Activated T-helper 17 cell treated with anti-CD3 and anti-CD28 coated beads, Interleukin-2, amount 50 U/mL, for 72 hours (primary cell): ENCODE measurements around the gene SOCS6. TPM values are rescaled to one million over a fixed set of nuclear protein-coding genes. Genes with fewer than 3 reads are reported as not detected.

Experiments used
- ATAC-seq: fragments of 150-1000 bp; cut with Tn5 transposase; replicated peaks from 2 replicates; pipeline ENCODE4 v1.10.0; 2021; ENCODE audit warnings: mild to moderate bottlenecking, moderate library complexity
- H3K27ac Mint-ChIP-seq: one replicate; pipeline ENCODE4 v1.8.0; 2022; ENCODE audit warnings: mixed read lengths
- H3K27me3 Mint-ChIP-seq: one replicate; pipeline ENCODE4 v1.8.0; 2022; ENCODE audit warnings: mixed read lengths
- H3K36me3 Mint-ChIP-seq: one replicate; pipeline ENCODE4 v1.8.0; 2022; ENCODE audit warnings: low read depth, mild to moderate bottlenecking, mixed read lengths
- H3K4me1 Mint-ChIP-seq: one replicate; pipeline ENCODE4 v1.8.0; 2022; ENCODE audit warnings: mixed read lengths
- H3K4me3 Mint-ChIP-seq: one replicate; pipeline ENCODE4 v1.8.0; 2022; ENCODE audit warnings: mild to moderate bottlenecking, mixed read lengths
- H3K9me3 Mint-ChIP-seq: one replicate; pipeline ENCODE4 v1.8.0; 2022; ENCODE audit warnings: mixed read lengths
- total RNA-seq, 2 donors: library from RNA; stranded (reverse); gene quantifications; one replicate each; pipeline ENCODE4 v1.2.3, GENCODE V29; 2022

Gene SOCS6
- total RNA-seq, 2 donors from 2014 or later: 0.58 to 1.6 TPM

DNA sequence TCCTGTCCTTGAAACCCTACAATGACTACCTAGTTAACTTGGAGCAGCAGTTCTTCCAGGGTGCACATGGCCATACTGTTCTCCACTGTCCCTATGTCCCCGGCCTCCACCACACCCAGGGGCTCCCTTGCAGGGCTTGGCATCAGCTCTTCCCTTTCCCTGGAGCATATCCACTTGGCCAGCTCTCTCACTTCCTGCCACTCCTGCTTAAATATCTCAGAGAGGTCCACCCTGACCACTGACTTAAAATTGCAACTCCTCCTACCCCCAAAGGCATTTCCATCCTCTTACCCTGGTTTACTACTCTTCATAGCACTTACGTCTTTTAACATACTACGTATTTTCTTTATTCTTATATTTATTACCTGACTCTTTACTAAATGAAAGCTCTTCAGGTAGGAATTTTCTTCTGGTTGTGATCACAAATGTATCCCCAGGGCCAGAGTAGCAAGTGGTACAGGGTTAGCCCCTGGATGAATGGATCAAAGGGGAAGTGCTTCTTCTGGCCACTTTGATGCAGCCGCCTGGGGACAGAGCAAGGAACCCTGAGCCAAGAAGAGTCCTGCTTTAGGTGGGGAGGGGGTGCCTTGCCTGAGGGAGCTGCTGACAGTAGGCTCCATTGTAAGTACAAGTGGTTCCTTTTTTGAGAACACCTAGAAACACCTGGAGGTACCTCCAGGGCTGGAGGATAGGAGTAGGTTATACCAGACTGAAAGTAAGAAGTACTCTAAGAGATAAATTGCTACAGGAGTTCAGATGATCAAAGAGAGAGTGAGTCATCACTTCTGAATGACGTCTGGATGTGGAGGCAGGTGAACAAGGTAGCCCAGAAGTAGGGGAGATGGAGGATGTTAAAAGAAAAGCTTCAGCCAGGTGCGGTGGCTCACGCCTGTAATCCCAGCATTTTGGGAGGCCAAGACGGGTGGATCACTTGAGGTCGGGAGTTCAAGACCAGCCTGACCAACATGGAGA lies 82.2 kb downstream of the SOCS6 start:
- H3K27ac Mint-ChIP-seq: no peak overlapping the region

DNA sequence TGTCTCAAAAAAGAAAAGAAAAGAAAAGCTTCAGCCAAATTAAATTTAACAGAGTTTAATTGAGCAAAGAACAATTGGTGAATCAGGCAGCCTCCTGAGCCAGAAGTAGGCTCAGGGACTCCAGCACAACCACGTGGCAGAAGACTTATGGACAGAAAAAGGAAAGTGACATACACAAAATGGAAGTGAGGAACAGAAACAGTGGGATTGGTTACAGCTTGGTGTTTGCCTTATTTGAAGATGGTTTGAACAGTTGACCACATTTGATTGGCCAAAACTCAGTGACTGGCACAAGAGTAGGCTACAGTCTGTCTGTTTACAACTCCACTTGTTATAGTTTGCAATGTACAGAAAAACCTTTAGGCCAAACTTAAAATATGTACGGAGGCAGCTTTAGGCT lies 83.1 kb downstream of the SOCS6 start:
- H3K27me3 Mint-ChIP-seq: peaks cover 10% of the 10 kb centered on the region
- H3K4me3 Mint-ChIP-seq: no peak overlapping the region
- no peaks in the 10 kb centered on the region for H3K4me1 Mint-ChIP-seq
- ATAC-seq: no peak
- no peaks in the 10 kb centered on the region for H3K9me3 Mint-ChIP-seq
- H3K36me3 Mint-ChIP-seq: no peaks in the 10 kb centered on the region
- no peak overlapping the region for H3K27ac Mint-ChIP-seq

More for the DNA sequence above, 82.2 kb downstream of the SOCS6 start:
- peaks cover 18% of the 10 kb centered on the region for H3K27me3 Mint-ChIP-seq
- no peaks in the 10 kb centered on the region for H3K4me1 Mint-ChIP-seq
- no peak for ATAC-seq
- no peak overlapping the region for H3K4me3 Mint-ChIP-seq
- H3K36me3 Mint-ChIP-seq: no peaks in the 10 kb centered on the region
- no peaks in the 10 kb centered on the region for H3K9me3 Mint-ChIP-seq

DNA sequence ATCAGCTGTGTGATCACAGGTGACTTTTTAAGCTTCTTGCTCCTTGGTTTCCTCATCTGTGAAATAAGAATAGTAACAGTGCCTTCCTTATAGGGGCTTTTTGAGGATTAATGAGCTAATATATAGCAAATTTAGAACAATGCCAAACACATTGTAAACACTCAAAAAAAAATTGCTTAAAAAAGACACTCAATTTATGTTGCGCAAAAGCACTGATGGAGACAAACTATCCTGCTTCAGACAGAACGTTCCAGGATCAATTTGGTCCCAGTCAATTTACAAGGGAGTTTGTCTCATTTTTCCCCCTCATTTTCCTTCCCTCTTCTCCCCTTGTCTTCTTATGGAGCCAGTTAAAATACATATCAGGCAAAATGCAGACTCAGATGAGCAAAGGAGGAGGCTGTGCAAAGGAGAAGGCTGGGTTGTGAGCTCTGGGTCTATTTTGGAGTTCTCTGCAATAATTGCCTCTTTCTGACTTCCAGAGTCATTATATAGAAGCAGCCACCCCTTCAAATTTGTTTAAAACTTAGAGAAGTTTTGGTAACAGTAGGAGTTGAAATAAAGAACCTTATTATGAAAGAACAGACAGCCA lies 83.7 kb downstream of the SOCS6 start:
- H3K4me3 Mint-ChIP-seq: no peak overlapping the region
- no peak overlapping the region for H3K27ac Mint-ChIP-seq
- H3K9me3 Mint-ChIP-seq: no peaks in the 10 kb centered on the region
- peaks cover 9% of the 10 kb centered on the region for H3K27me3 Mint-ChIP-seq
- H3K36me3 Mint-ChIP-seq: no peaks in the 10 kb centered on the region
- no peaks in the 10 kb centered on the region for H3K4me1 Mint-ChIP-seq
- ATAC-seq: no peak

DNA sequence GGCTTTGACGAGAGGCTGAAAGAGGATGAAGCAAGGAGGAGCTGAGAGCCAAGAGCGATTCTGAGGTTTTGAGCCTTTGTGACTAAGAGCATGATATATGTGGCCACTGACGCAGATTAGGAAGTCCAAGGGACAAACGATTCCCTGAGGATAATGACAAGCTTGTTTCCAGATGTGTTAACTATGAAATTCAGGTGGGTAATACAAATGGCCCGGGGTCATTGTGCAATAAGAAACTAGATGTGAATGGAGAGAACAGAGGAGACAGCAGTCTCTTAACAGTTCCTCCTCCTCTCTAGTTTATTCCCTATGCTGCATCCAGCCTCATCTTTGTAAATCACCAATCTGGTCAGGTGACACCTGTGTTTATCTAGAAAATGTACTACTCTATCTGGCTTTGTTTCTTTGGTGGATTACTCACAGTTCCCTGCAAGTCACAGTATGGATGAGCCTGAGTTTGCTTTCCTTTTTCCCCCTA lies 84.2 kb downstream of the SOCS6 start:
- no peak overlapping the region for H3K4me3 Mint-ChIP-seq
- H3K4me1 Mint-ChIP-seq: no peaks in the 10 kb centered on the region
- no peaks in the 10 kb centered on the region for H3K36me3 Mint-ChIP-seq
- H3K27ac Mint-ChIP-seq: no peak overlapping the region
- H3K27me3 Mint-ChIP-seq: peaks cover 6% of the 10 kb centered on the region
- no peaks in the 10 kb centered on the region for H3K9me3 Mint-ChIP-seq
- no peak for ATAC-seq

DNA sequence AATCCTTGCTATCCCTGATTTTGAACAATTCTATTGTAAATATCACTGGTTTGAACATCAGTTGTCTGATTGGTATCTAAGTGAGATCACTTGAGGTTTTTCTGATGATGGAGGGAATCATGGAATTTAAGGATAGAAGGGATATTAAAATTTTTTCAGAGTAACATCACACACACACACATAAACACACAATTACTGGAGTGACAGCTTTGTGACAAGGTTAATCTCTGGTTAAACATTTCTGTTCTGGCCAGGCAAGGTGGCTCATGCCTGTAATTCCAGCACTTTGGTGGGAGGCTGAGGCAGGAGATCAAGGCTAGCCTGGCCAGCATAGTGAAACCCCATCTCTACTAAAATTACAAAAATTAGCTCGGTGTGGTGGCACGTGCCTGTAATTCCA lies 85.3 kb downstream of the SOCS6 start:
- no peaks in the 10 kb centered on the region for H3K4me1 Mint-ChIP-seq
- H3K9me3 Mint-ChIP-seq: no peaks in the 10 kb centered on the region
- H3K27ac Mint-ChIP-seq: no peak overlapping the region
- H3K36me3 Mint-ChIP-seq: no peaks in the 10 kb centered on the region
- no peak for ATAC-seq
- H3K27me3 Mint-ChIP-seq: peaks cover 6% of the 10 kb centered on the region
- no peak overlapping the region for H3K4me3 Mint-ChIP-seq

DNA sequence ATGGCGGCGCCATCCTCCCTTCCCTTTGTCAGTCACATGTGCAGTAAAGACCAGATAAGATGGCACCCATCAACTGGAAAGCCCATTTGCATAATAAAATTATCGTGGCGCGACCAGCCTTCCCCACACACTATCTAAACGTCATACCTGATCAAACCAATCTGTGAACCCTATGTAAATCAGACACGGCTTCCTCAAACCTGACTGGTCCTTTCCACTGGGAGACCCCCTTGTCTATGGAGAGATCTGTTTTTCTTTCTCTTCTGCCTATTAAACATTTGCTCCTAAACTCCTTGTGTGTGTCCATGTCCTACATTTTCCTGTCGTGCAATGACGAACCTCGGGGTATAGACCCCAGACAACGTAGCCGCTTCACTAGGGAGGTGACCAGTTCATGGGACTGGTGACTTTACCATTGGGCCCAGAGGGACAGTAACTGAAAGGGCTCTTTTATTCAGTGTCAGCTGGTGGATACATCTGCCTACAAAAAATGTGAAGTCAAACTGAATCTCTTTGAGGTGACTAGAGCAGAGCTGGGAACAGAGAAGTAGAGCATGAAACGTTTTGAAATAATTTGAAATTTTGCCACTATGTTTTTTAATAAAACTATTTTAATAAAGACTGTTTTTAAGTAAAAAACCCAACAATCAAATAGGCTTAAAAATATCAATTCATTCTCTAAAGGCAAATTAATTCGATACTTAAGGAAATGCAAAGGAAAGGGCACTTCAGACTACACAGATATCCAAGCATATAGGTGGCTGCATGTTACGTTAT lies 87.5 kb downstream of the SOCS6 start:
- no peak for ATAC-seq
- no peaks in the 10 kb centered on the region for H3K9me3 Mint-ChIP-seq
- no peak overlapping the region for H3K27ac Mint-ChIP-seq
- H3K4me1 Mint-ChIP-seq: no peaks in the 10 kb centered on the region
- H3K36me3 Mint-ChIP-seq: no peaks in the 10 kb centered on the region
- no peaks in the 10 kb centered on the region for H3K27me3 Mint-ChIP-seq
- H3K4me3 Mint-ChIP-seq: no peak overlapping the region

DNA sequence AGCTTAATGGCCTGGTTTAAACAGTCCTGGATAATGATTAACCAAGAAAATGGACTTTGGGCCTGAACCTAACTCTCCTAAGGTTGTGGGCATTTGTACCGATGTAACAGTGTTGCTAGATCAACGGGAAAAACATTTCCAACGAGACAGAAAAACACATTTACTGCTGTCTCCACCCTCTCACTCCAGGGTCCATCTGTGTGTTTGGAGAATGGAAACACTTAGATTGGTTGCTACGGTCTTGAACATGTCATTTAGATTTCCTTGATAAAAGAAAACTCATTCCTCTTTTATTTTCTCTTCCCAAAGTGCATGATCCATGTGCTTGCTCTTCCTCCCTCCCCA lies 88.0 kb downstream of the SOCS6 start:
- Mint-ChIP-seq H3K4me1 (no peaks in the 10 kb centered on the region), H3K4me3 (no peak overlapping the region), H3K9me3 (no peaks in the 10 kb centered on the region), H3K36me3 (no peaks in the 10 kb centered on the region), H3K27me3 (peaks cover 3% of the 10 kb centered on the region), H3K27ac (no peak overlapping the region)
- ATAC-seq: no peak

DNA sequence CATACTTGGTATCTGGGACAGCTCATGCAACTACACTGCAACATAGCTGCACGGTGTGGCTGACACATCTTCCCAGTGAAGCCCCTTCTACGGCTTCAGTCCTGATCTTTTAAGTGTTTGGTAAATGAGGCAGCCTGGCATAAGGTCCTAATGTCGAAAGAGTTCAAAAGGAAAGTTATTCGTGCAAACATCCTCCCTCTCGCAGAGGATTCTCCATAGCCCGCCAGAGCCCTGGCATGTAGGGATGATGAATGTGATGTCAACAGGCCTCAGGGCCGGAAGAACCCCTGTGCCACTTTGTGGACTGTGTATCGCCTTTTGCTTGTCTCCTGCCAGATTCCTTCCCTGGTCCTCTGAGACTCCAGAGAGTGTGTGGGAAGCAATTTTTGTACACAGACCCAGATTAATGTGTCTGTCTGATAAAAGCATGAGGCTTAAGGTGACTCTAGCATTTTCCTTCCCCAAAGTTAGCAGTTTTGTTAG lies 88.5 kb downstream of the SOCS6 start:
- Mint-ChIP-seq H3K9me3 (no peaks in the 10 kb centered on the region), H3K4me3 (no peak overlapping the region), H3K4me1 (no peaks in the 10 kb centered on the region), H3K36me3 (no peaks in the 10 kb centered on the region), H3K27me3 (peaks cover 3% of the 10 kb centered on the region), H3K27ac (no peak overlapping the region)
- no peak for ATAC-seq

DNA sequence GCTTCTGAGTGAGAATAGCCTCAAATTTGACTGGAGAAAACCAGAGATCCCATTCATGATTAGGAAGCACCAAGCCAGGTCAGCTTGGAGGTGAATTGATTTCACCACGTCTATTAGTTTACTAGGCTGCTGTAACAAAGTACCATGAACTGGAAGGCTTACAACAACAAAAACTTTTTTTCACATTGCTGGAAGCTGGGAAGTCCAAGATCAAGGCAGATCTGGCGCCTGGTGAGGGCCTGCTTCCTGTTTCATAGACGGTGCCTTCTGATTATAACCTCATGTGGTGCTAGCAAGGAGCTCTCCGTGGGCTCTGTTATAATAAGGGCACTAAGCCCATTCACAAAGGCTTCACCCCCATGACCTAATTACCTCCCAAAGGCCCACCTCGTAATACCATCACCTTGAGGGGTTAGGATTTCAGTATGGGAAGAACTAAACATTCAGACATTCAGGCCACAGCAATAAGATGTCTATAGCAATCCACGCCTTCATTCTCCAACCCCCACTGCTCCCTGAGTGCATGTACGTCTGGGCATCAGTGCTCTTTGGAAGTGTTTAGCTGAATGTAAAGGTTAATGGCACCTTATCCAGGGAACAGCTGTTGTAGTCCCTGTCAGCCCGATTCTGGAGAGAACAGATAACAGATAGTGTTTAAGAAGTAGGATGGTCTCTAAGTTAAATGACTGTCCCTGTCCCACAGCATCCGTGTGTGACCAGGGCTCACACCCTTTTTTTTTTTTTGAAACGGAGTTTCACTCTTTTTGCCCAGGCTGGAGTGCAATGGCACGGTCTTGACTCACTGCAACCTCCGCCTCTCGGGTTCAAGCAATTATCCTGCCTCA lies 89.2 kb downstream of the SOCS6 start:
- no peaks in the 10 kb centered on the region for H3K9me3 Mint-ChIP-seq
- no peak for ATAC-seq
- H3K4me3 Mint-ChIP-seq: no peak overlapping the region
- peaks cover 3% of the 10 kb centered on the region for H3K27me3 Mint-ChIP-seq
- no peak overlapping the region for H3K27ac Mint-ChIP-seq
- no peaks in the 10 kb centered on the region for H3K36me3 Mint-ChIP-seq
- H3K4me1 Mint-ChIP-seq: no peaks in the 10 kb centered on the region

Other genes with a start within 250 kb of the SOCS6 start
- gene RTTN, start 83.4 kb upstream of the SOCS6 start, total RNA-seq: 10 to 100 TPM; 36.4 to 45.6 TPM